Medulla oblongata (tissue), 1 donor: Measurements from ENCODE around the gene CSTF2T.

Experiments used
- DNase-seq: peaks from one replicate; pipeline ENCODE4 v3.0.0-alpha.2; 2015; ENCODE audit errors: extremely low spot score

CSTF2T gene, protein sequence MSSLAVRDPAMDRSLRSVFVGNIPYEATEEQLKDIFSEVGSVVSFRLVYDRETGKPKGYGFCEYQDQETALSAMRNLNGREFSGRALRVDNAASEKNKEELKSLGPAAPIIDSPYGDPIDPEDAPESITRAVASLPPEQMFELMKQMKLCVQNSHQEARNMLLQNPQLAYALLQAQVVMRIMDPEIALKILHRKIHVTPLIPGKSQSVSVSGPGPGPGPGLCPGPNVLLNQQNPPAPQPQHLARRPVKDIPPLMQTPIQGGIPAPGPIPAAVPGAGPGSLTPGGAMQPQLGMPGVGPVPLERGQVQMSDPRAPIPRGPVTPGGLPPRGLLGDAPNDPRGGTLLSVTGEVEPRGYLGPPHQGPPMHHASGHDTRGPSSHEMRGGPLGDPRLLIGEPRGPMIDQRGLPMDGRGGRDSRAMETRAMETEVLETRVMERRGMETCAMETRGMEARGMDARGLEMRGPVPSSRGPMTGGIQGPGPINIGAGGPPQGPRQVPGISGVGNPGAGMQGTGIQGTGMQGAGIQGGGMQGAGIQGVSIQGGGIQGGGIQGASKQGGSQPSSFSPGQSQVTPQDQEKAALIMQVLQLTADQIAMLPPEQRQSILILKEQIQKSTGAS

DNA sequence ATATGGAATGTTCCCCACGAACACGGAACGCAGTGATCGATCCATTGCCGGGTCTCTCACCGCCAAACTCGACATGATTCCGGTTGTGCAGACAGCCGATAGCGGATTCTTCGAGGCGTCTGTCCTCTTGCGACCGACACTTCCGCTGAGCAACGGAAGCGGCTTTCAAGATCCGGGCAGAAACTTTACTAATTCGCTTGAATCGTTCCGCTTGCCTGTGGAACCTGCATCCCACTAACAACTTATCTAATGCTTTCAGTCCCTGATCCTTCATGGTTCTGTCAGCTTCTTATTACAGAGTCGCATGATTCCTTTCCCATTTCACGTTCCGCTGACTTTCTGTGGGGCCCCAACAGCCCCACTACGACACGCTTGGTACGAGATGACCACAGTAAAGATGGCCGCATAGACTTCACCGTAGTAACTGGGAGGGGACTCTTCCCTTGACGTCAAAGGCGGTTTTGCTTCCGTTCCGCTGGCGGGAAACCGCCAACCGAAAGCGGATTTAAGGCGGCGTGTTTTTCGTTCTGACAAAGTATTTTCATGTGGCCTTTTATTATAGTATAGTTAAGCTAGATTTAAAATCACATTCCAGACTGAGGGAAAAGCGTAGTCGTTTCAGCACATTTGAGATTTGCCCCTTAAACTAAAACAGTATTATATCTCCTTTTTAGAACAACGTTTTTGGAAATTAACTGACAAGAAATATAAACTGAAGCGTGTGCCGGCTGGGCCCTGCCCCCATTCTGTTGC, at the start of gene CSTF2T:
Gene CSTF2T (minus strand): TSS at position 121 of the 753 bp plus-strand sequence. CDS start 46 bp downstream, at position 75.
- peak; percentile 97 for DNase-seq

DNA sequence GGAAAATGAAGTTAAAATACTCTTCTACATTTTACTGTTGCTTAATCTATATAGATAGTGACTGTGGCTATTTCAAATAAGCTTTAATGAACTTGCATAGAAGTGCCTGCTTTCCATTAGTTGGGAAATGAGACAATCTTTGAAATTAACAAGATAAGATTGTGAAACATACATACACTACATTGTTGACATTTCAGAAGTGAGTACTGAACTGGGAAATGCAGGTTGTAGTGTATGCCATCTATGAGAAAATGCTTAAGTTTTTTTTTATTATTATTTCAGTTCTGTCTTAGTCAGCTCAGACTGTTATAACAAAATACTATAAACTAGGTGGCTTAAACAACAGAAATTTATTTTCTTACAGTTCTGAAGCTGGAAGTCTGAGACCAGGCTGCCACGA, 49.6 kb upstream of the CSTF2T start:
- no peak for DNase-seq

DNA sequence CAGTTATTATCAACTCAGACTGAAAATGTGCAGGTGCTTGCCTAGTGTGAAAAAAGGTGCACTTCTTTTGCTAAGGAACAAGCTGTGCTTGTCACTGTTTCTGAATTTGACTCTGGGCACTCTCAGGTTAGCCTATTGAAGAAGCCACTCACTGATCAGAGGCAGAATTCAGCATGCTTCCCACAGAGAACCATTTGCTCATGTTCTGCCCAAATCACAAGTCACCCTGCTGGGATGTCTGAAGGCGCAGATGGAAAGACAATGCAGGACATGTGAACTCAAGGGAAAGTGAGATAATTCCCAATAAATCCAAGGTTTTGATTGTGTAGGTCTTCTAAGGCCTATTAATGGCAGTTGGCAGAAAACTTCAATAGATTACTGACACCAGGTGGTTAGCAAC, 47.8 kb upstream of the CSTF2T start:
- no peak for DNase-seq

DNA sequence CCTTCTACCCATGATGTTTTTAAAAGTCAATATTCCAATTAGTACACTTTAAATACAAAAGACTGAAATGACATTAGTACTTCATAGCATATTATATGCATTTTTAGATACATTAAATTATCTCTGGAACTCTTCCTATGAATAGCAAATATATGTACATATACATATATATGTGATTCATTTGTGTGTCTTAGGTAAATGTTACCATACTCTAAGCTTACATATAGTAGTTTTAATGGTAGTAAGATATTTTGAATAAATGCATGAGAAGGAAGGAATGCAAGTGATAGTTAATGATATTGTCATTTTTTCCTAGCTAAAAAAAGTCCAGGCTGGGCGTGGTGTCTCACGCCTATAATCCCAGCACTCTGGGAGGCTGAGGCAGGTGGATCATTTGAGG, 46.0 kb upstream of the CSTF2T start:
- no peak for DNase-seq

DNA sequence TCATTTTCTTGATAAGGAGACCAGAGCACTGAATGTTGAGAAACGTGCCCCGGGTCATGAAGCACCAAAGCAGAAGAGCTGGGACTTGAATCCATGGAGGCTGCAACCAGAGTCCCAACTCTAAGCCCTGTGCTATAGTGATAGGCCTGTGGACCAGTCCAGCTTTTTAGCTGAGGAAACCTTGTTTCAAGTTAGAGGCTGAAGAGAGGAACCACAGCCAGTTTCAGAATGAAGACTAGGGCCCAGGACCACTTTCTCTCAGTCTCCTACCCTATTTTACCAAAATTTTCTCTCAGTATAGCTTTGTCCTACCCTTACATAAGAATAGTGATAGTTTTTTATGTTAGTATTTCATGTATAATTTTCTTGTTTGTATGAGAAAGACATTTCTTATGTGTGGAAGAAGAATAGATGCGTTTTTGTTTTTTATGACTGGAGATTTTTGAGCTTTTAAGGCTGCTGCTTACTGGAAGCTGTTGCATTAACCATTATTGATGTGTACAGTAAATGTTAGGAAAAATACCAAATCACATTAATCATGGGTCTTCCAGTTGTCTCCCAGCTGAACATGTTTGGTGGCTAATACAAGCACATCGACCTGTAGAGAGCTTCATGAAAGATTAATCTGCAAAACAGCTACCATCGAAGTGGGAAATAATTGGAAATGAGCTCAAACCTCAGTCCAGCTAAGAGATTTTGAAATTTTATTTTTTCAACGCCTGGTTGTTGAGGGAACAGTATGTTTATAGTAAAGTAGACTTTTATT, 45.0 kb upstream of the CSTF2T start:
- DNase-seq: no peak

DNA sequence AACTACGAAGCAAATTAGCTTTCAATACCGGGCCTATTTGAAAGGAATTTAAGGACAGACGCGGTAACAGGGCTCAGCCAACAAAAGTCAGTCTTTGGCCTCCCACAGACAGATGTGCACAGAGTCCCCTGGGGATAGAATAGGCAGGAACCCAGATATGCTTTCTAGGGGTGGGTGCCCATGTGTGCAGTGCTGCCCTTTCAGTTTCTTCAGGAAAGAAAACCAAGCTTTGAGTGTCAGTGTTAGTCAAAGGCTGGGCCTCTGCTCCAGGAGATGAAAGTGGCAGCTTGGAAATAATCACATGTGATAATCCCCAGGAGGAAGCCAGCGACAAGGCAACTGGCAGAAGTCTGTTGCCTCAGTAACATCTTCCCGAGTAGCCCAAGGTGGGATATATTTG, 43.8 kb upstream of the CSTF2T start:
- DNase-seq: no peak

DNA sequence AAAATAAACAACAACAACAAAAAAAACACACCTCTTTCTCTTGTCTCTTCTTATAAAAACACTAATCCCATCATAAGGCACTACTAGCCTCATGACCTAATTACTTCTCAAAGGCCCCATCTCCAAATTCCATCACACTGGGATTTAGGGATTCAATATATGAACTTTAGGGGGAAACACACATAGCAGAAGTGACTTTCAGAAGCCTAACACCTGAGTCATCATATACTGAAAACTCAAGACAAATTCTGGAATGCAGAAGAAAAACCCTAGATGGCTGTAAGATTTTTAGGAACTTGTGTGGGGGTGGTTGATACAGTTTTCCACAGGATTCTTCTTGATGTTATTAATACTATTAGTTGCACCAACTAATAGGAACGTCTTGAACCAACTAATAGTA, 33.7 kb upstream of the CSTF2T start:
- DNase-seq: no peak

DNA sequence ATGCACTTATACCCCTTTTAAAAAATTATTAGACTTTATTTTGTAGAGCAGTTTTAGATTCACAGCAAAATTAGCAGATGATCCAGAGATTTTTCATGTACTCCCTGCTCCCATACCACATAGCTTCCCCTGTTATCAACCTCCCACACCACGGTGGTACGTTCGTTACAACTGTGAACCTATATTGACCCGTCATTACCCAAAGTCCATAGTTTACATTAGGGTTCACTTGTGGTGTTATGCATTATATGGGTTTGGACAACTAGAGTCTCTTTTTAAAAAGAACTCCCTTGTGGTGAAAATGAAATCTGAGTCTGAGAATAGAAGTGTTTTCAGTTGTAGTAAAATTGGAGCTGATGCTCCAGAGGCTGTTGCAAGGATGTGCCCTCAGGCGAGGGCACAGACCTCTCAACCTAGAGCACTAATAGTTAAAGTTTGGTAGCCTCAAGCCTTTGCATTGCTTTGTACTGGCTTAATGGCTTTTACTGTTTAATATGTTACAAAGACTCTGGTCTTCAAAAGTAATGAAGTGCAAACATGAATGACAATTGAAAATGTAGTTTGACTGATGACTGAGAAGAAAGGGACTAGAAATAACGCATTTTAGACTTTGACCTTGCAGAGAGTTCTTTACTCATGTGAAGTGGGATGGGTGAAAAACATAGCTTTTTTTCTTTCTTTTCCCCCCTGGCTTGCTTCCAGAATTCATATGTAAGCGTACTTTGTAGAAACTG, 30.6 kb upstream of the CSTF2T start:
- DNase-seq: no peak

DNA sequence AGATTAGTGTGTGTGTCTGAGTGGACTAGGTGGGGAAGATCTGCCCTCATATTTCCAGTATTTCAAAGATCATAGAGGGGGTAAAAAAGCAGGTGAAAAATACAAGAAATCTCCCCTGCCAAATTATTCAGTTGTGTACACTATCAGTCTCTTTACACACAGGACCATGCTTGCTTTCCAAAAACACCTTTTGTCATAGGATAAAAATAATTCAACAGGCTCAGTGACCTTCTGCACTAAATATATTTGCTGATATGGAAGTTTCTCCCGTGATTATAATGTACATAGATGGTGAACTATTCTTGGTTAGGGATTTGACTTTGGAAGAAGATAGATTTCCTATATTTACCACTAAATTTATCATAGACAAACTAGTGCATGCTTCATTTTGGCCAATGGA, 24.6 kb upstream of the CSTF2T start:
- no peak for DNase-seq

DNA sequence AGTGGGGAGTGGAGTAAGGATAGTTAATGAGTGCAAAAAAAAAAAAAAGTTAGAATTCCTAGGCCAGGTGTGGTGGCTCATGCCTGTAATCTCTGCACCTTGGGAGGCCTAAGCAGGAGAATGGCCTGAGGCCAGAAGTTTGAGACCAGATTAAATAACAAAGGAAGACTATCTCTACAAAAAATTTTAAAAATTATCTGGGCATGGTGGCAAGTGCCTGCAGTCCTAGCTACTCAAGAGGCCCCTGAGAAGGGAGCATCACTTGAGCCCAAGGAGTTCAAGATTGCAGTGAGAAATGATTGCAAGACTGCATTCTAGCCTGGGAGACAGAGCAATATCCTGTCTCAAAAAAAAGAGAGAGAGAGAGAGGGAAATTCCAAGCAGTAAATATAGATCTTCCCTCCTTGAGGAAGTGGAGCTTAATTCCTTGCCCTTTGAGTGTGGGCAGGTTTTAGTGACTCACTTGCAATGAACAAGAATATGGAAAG, 19.5 kb upstream of the CSTF2T start:
- DNase-seq: no peak

DNA sequence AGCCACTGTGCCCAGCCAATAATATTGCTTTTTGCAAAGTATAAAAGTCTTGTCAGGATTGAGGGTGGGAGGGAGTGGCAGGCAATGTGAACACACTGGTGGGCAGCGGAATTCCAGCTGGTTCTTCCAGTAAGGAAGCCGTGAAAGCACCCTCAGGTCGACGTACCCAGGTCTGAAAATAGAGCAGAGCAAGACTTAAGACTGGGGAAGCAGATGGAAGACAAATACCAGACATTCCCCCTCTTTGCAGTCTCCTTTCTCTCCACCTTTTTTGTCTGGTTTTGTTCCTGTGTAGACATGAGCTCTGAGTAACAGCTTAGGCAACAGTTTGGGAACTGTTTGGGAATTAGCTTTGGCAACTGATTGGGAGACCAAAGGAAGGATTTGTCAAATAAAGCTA, 17.6 kb upstream of the CSTF2T start:
- DNase-seq: no peak

DNA sequence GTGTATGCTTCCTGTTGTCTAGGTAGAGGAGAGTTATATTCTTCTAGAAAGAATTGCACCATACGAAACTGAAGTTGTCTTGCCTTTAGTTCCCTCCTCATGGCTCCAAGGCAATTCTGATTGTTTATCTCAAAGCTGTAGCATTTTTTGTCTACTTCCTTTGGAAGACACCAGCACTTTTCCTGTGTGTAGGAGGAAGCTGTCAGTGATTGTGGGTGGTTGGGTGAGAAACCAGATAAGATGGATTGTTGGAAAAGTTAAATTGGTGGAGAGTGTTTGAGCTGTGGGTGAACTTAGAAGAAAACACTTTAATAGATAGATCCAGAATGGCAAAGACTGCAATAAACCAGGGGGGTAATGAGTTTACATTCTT, 12.1 kb upstream of the CSTF2T start:
- DNase-seq: no peak

DNA sequence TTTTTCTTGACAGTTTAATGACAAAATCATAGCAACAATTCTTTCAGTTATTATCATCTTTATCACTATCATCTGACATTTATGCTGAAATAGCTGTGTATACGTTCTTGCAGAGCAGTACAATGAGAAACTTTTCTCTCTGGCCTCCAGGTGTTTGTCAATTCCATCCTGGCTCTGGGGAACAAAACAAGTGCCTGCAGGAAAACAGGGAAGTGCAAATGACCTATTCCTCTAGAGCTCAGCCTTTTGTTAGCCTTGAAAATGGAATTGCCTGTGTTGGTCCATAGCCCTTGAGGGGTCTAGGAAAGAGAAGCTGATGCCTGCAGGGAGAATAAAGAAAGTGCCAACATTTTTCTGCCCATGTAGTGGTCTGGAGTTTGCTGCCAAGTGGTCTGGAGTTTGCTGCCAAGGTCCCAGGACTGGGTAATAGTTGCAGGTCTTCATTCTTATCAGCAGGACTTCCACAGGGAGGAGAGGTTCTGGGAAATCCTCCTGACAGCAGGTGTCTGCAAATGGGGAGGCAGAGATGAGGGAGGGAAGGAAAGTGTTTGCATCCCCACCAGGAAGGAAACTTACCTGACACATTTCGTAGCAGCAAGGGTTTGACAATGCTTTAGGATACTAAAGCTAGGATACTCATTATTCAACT, 10.1 kb upstream of the CSTF2T start:
- DNase-seq: no peak

DNA sequence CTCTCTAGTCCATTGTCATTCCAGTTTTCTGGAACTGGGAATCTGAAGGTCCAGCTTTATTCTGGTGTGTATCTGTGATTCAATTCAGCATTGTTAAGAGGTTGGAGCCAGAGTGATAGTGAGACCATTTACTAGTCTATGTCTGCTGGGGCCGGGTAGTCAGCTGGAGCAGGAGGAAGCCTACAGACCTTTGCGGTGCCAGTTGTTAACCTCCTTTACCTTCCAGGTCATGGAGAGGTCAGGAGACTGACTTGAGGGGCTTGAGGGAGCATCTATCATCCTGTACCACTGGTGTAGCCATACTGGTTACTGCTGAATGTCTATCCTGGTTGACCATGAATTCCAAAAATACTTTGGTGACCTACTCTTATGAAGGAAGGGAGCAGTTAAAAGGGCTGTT, 9.2 kb upstream of the CSTF2T start:
- DNase-seq: no peak

DNA sequence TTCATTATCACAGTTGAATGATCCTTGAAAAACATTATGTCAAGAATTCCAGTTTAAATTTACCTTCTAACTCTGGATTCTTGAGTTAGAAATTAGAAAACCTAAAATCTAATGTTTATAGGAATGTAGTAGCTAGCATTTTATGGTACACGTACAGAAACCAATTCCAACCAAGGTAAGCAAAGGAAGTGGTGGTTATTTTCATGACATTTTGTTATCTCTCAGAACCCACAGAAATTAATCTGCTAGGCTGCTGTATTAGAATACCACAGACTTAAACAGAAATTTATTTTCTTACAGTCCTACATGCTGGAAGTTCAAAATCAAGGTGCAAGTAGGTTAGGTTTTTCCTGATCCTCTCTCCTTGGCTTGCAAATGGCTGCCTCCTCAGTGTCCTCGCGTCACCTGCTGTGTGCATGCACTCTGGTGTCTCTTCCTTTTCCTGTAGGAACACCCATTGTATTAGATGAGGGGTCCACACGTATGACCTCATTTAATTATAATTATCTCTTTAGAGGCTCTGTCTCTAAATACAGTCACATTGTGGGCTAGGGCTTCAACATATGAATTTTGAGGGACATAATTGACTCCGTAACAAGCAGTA, 8.5 kb upstream of the CSTF2T start:
- no peak for DNase-seq

DNA sequence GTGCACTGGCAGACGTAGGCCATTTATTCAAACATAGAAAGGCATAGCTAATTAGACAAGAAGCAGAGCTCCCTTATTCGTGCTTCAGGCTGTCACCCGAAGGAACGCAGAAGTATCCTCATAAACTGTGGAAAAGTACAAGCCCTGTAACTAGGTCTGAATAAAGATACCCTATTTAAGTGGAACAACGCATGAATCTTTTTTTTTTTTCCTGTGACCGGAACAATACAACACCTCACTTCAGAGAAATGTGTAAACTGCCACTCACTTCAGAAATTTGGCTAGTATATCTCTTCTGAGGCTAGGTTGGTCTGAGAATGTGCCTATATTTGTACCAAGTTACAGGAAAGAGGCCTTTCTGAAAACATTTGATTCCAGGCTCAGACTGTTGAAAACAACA, 8.0 kb upstream of the CSTF2T start:
- no peak for DNase-seq

DNA sequence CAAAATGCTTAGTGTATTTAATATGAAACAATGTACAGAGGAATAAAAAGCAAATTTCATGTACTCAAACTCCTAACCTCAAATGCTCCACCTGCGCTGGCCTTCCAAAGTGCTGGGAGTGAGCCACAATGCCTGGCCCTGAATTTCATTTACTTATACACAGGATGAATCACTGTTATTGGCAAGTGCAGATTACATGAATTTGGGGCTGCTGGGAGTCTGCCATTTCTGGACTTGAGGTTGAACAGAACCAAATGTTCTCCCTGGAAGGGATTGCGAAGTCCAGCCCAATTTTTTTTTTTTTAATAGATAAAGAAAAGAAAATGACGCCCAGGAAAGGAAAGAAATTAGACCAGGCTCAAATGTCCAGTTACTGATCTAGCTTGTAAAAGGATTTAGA, 6.8 kb upstream of the CSTF2T start:
- peak; percentile 33 for DNase-seq

DNA sequence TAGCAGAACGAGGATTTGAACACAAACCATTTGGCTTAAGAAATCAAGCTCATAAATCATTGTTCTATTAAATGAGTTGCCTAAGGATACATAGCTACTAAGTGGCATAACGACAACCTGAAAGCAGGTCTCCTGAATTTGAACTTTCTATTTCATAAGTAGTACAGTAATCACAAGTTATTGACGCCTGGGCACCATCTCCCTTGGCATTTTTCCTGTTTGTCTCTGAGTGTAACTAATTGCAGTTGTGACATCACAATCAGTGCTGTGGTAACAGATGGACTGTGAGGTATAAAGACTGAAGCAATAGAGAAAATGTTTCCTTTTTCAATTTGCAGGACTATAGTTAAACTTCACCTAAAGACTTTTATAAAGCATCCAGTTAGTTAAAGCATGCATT, 6.4 kb upstream of the CSTF2T start:
- DNase-seq: no peak

DNA sequence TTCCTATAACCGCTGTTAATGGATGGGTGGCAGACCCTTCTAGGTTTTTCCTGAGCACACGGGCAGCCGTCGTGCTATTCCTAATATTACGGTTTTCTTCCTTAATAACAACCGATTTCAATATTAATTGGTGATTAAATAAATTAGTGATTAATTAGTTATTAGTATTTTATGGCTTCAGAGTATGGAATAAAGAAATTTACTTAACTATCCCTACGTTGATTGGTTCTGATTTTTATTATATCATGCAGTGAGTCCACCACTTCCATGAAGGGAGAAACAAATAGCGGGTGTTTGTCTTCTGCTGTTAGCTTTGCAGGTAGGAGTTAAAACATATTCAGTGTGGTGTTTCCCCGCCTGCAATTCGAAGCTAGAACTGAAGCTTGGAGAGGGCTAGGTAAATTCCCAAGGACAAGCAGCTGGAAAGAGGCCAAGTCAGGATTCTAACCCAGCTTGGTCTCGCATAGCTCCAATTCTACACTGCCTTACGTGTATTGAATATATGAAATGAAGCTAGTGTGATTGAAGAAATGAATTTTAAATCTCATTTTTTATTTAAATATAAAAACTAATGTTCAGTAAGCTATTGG, 928 bp upstream of the CSTF2T start:
- peak; percentile 41 for DNase-seq

DNA sequence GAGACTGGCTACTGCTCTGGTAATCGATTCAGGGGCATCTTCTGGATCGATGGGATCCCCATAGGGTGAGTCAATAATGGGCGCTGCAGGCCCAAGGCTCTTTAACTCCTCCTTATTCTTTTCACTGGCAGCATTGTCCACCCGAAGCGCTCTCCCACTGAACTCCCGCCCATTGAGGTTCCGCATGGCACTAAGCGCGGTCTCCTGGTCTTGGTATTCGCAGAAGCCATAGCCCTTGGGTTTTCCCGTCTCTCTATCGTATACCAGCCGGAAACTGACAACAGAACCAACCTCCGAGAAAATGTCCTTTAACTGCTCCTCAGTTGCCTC, 285 bp downstream of the CSTF2T start:
- no peak for DNase-seq
